H9 (cell line): ENCODE results near the gene PODXL2. TPM values are rescaled to one million over a fixed set of nuclear protein-coding genes. Genes with fewer than 3 reads are reported as not detected.

Source experiments
- DNase-seq: peaks from one replicate; pipeline ENCODE4 v3.0.0-alpha.2; 2017
- H2AFZ ChIP-seq: one replicate; pipeline ENCODE4 v1.6.1; 2013; ENCODE audit warnings: mild to moderate bottlenecking, low read length, control low read depth, moderate library complexity
- H2AK5ac ChIP-seq: 2 replicates; pipeline ENCODE4 v1.6.1; 2013; ENCODE audit warnings: low read length, control low read depth, mixed read lengths; ENCODE audit not compliant: insufficient read length
- H2BK120ac ChIP-seq: one replicate; pipeline ENCODE4 v1.6.1; 2013; ENCODE audit warnings: low read depth, mild to moderate bottlenecking, low read length, control low read depth, inconsistent platforms; ENCODE audit not compliant: poor library complexity, severe bottlenecking
- H2BK12ac ChIP-seq: 2 replicates; pipeline ENCODE4 v1.6.1; 2013; ENCODE audit warnings: low read length, control low read depth, mixed read lengths, low read depth; ENCODE audit not compliant: insufficient read length
- H2BK15ac ChIP-seq: 2 replicates; pipeline ENCODE4 v1.6.1; 2013; ENCODE audit warnings: low read depth, low read length, control low read depth
- H2BK20ac ChIP-seq: one replicate; pipeline ENCODE4 v1.6.1; 2013; ENCODE audit warnings: low read depth, mild to moderate bottlenecking, low read length, control low read depth, inconsistent platforms; ENCODE audit not compliant: poor library complexity, severe bottlenecking
- H2BK5ac ChIP-seq: 2 replicates; pipeline ENCODE4 v1.6.1; 2013; ENCODE audit warnings: low read length, control low read depth, mixed read lengths; ENCODE audit not compliant: insufficient read length
- H3K14ac ChIP-seq: 2 replicates; pipeline ENCODE4 v1.6.1; 2013; ENCODE audit warnings: low read length, control low read depth; ENCODE audit not compliant: insufficient read depth
- H3K18ac ChIP-seq: 2 replicates; pipeline ENCODE4 v1.6.1; 2013; ENCODE audit warnings: low read depth, mild to moderate bottlenecking, mixed read lengths, low read length, control low read depth; ENCODE audit not compliant: insufficient read length
- H3K23ac ChIP-seq: 2 replicates; pipeline ENCODE4 v1.6.1; 2013; ENCODE audit warnings: low read length, control low read depth, mixed read lengths, low read depth; ENCODE audit not compliant: insufficient read length
- H3K23me2 ChIP-seq: 2 replicates; pipeline ENCODE4 v1.6.1; 2013; ENCODE audit warnings: low read depth, mild to moderate bottlenecking, mixed read lengths, low read length, control low read depth; ENCODE audit not compliant: insufficient read length, poor library complexity, severe bottlenecking
- H3K27ac ChIP-seq: 2 replicates; pipeline ENCODE4 v1.5.1; 2013; ENCODE audit warnings: low read length, control low read depth, mixed read lengths, low read depth; ENCODE audit not compliant: insufficient read length
- H3K27me3 ChIP-seq: 2 replicates; pipeline ENCODE4 v1.6.1; 2013; ENCODE audit warnings: low read length, control low read depth, inconsistent platforms; ENCODE audit not compliant: insufficient read depth
- H3K4ac ChIP-seq: 2 replicates; pipeline ENCODE4 v1.6.1; 2013; ENCODE audit warnings: low read depth, mild to moderate bottlenecking, control low read depth, inconsistent platforms, low read length, moderate library complexity
- H3K4me1 ChIP-seq: 2 replicates; pipeline ENCODE4 v1.6.1; 2013; ENCODE audit warnings: low read length, control low read depth, inconsistent platforms; ENCODE audit not compliant: insufficient read depth
- H3K4me2 ChIP-seq: 2 replicates; pipeline ENCODE4 v1.6.1; 2013; ENCODE audit warnings: low read length, control low read depth, mixed read lengths; ENCODE audit not compliant: insufficient read length, insufficient read depth
- H3K56ac ChIP-seq: 2 replicates; pipeline ENCODE4 v1.6.1; 2013; ENCODE audit warnings: low read depth, mild to moderate bottlenecking, mixed read lengths, low read length, control low read depth; ENCODE audit not compliant: insufficient read length
- H3K79me1 ChIP-seq: 2 replicates; pipeline ENCODE4 v1.6.1; 2013; ENCODE audit warnings: low read depth, mild to moderate bottlenecking, moderate library complexity, low read length, control low read depth, inconsistent platforms; ENCODE audit not compliant: insufficient read depth, poor library complexity, severe bottlenecking
- H3K79me2 ChIP-seq: 2 replicates; pipeline ENCODE4 v1.6.1; 2013; ENCODE audit warnings: low read length, control low read depth, inconsistent platforms; ENCODE audit not compliant: insufficient read depth
- H3K9ac ChIP-seq: 2 replicates; pipeline ENCODE4 v1.6.1; 2013; ENCODE audit warnings: low read length, control low read depth, mixed read lengths; ENCODE audit not compliant: insufficient read length; ENCODE audit errors: extremely low read depth
- H3K9me3 ChIP-seq: one replicate; pipeline ENCODE4 v1.6.1; 2013; ENCODE audit warnings: low read depth, low read length, inconsistent platforms; ENCODE audit not compliant: control insufficient read depth
- H3T11ph ChIP-seq: one replicate; pipeline ENCODE4 v1.6.1; 2013; ENCODE audit warnings: mild to moderate bottlenecking, low read length, control low read depth, inconsistent platforms
- H4K20me1 ChIP-seq: one replicate; pipeline ENCODE4 v1.6.1; 2013; ENCODE audit not compliant: control insufficient read depth, insufficient read length, insufficient read depth
- H4K5ac ChIP-seq: 2 replicates; pipeline ENCODE4 v1.6.1; 2013; ENCODE audit warnings: low read depth, mild to moderate bottlenecking, mixed read lengths, low read length, control low read depth; ENCODE audit not compliant: insufficient read length
- H4K8ac ChIP-seq: replicated peaks from 2 replicates; pipeline ENCODE4 v1.6.1; 2013; ENCODE audit warnings: low read length, control low read depth, mixed read lengths, low read depth; ENCODE audit not compliant: insufficient read length
- H4K91ac ChIP-seq: 2 replicates; pipeline ENCODE4 v1.6.1; 2013; ENCODE audit warnings: low read depth, mild to moderate bottlenecking, moderate library complexity, mixed read lengths, low read length, control low read depth; ENCODE audit not compliant: insufficient read length
- H3K27ac Mint-ChIP-seq, 3 experiments: 2 replicates in 2 of 3; 3 replicates in 1 of 3; pipeline ENCODE4 v1.8.0; 2020 to 2021; ENCODE audit warnings: mixed read lengths in 3 of 3, mild to moderate bottlenecking in 1 of 3, moderate library complexity in 1 of 3
- H3K27me3 Mint-ChIP-seq: 2 replicates; pipeline ENCODE4 v1.8.0; 2021; ENCODE audit warnings: low read depth, mild to moderate bottlenecking, moderate library complexity, mixed read lengths
- H3K36me3 Mint-ChIP-seq, 3 experiments: 2 replicates in 2 of 3; 3 replicates in 1 of 3; pipeline ENCODE4 v1.8.0; 2020 to 2021; ENCODE audit warnings: low read depth in 3 of 3, mixed read lengths in 3 of 3; ENCODE audit not compliant: insufficient read depth in 1 of 3
- H3K4me1 Mint-ChIP-seq, 2 experiments: 2 replicates each; pipeline ENCODE4 v1.8.0; 2020; ENCODE audit warnings: mixed read lengths in 2 of 2
- H3K4me3 Mint-ChIP-seq, 2 experiments: 2 replicates in 1 of 2; 3 replicates in 1 of 2; pipeline ENCODE4 v1.8.0; 2020 to 2021; ENCODE audit warnings: mild to moderate bottlenecking in 2 of 2, mixed read lengths in 2 of 2, moderate library complexity in 1 of 2
- H3K9me3 Mint-ChIP-seq, 2 experiments: 2 replicates in 1 of 2; 3 replicates in 1 of 2; pipeline ENCODE4 v1.8.0; 2020; ENCODE audit warnings: mild to moderate bottlenecking in 2 of 2, mixed read lengths in 2 of 2, moderate library complexity in 1 of 2
- CTCF ChIP-seq: fragments of 200-600 bp; sonication (generic); conservative IDR thresholded peaks from 3 replicates; pipeline ENCODE4 v1.8.0; 2021; ENCODE audit warnings: antibody characterized with exemption, mild to moderate bottlenecking
- WGBS: extraction: QIAGEN DNeasy Blood & Tissue Kit; methylation state at CpG from one replicate; pipeline ENCODE4 v1.1.7; 2013; ENCODE audit warnings: missing lambda C conversion rate, low lambda C conversion rate, mixed read lengths; ENCODE audit not compliant: insufficient read length; ENCODE audit errors: extremely low coverage; 5-methylcytosine and 5-hydroxymethylcytosine counted together
- total RNA-seq: library from RNA; stranded (reverse); gene quantifications from 2 replicates; pipeline ENCODE4 v1.2.1, GENCODE V29; 2021

The PODXL2 gene
- total RNA-seq, 1 experiment from 2014 or later: 24.6 TPM

- no peak for DNase-seq
- H3K36me3 Mint-ChIP-seq: 0 out of 7 replicates have a peak, but pooled peaks cover 0 to 6% (median 2%) of the 10 kb centered on the region in 3 experiments
- no peaks in the 10 kb centered on the region for H3K27me3 Mint-ChIP-seq
- H3K4me2 ChIP-seq: no peak overlapping the region
- no peak overlapping the region for H2BK15ac ChIP-seq
- H4K5ac ChIP-seq: no peak overlapping the region
- no peak overlapping the region for H3K18ac ChIP-seq
- H2AFZ ChIP-seq: no peak overlapping the region
- no peak overlapping the region for H3K4ac ChIP-seq
- WGBS: no CpG with 5 or more reads among the region's 5 CpGs
- H2BK12ac ChIP-seq: no peak overlapping the region
- H4K8ac ChIP-seq: no peak overlapping the region
- TF ChIP-seq CTCF: 0 out of 3 replicates have a peak, but pooled peaks have one; percentile 20
- H3K27ac Mint-ChIP-seq: no peak overlapping the region
- no peak overlapping the region for H2AK5ac ChIP-seq
- H2BK120ac ChIP-seq: no peak overlapping the region
- H3K9me3 ChIP-seq: no peaks in the 10 kb centered on the region
- H4K20me1 ChIP-seq: no peaks in the 10 kb centered on the region
- H3K4me1 Mint-ChIP-seq: peaks cover 5 to 18% of the 10 kb centered on the region in 2 experiments
- no peak overlapping the region for H3K27ac ChIP-seq
- no peak overlapping the region for H3K4me3 Mint-ChIP-seq
- H3K14ac ChIP-seq: no peak overlapping the region
- no peak overlapping the region for H3K23ac ChIP-seq
- no peaks in the 10 kb centered on the region for H3K27me3 ChIP-seq
- no peak overlapping the region for H2BK20ac ChIP-seq
- no peaks in the 10 kb centered on the region for H3K4me1 ChIP-seq
- no peak overlapping the region for H3K56ac ChIP-seq
- no peak overlapping the region for H3K9ac ChIP-seq
- no peak overlapping the region for H3T11ph ChIP-seq
- no peak overlapping the region for H4K91ac ChIP-seq
- no peak overlapping the region for H2BK5ac ChIP-seq
- H3K79me2 ChIP-seq: no peaks in the 10 kb centered on the region
- H3K79me1 ChIP-seq: no peaks in the 10 kb centered on the region
- H3K23me2 ChIP-seq: no peaks in the 10 kb centered on the region
- H3K9me3 Mint-ChIP-seq: peaks cover 3 to 10% of the 10 kb centered on the region in 2 experiments
Observed at GRCh38 chr3:127700406-127700805, 71.4 kb downstream of the PODXL2 start.
